Measurements from ENCODE around the gene TIAM1.
A peak's percentile ranks its signal among the peaks of the same experiment; 100 is the strongest.

The TIAM1 gene

GRCh38 chr21:31161157-31161556 is 182.9 kb downstream of the TIAM1 start:
- no peak for DNase-seq

GRCh38 chr21:31159808-31160207 is 184.3 kb downstream of the TIAM1 start:
- no peak for DNase-seq

- no peak for DNase-seq
Observed at GRCh38 chr21:31158789-31159581, 185.1 kb downstream of the TIAM1 start.

- no peak for DNase-seq
Observed at GRCh38 chr21:31157756-31158155, 186.3 kb downstream of the TIAM1 start.

- DNase-seq = no peak
Observed at GRCh38 chr21:31156662-31157061, 187.4 kb downstream of the TIAM1 start.

GRCh38 chr21:31156169-31156568 is 187.9 kb downstream of the TIAM1 start:
- no peak for DNase-seq

GRCh38 chr21:31151156-31152045 is 192.7 kb downstream of the TIAM1 start:
- DNase-seq = no peak

- peak; percentile 28 for DNase-seq
Observed at GRCh38 chr21:31145274-31145673, 198.8 kb downstream of the TIAM1 start.

- DNase-seq = no peak
Observed at GRCh38 chr21:31143036-31143435, 201.0 kb downstream of the TIAM1 start.

GRCh38 chr21:31142600-31142999 is 201.5 kb downstream of the TIAM1 start:
- DNase-seq = no peak

GRCh38 chr21:31141389-31142000 is 202.6 kb downstream of the TIAM1 start:
- DNase-seq = no peak

- DNase-seq = no peak
Observed at GRCh38 chr21:31140676-31141075, 203.4 kb downstream of the TIAM1 start.

GRCh38 chr21:31140025-31140424 is 204.0 kb downstream of the TIAM1 start:
- no peak for DNase-seq

GRCh38 chr21:31137960-31138359 is 206.1 kb downstream of the TIAM1 start:
- no peak for DNase-seq

- peak; percentile 96 for DNase-seq
Observed at GRCh38 chr21:31136891-31137290, 207.2 kb downstream of the TIAM1 start.

- no peak for DNase-seq
Observed at GRCh38 chr21:31135531-31136184, 208.4 kb downstream of the TIAM1 start.

- DNase-seq = no peak
Observed at GRCh38 chr21:31133243-31133830, 210.7 kb downstream of the TIAM1 start.

GRCh38 chr21:31132574-31133242 is 211.4 kb downstream of the TIAM1 start:
- DNase-seq = no peak

- no peak for DNase-seq
Observed at GRCh38 chr21:31130821-31131220, 213.2 kb downstream of the TIAM1 start.

- DNase-seq = no peak
Observed at GRCh38 chr21:31128234-31128633, 215.8 kb downstream of the TIAM1 start.

- no peak for DNase-seq
Observed at GRCh38 chr21:31124010-31124409, 220.1 kb downstream of the TIAM1 start.

- no peak for DNase-seq
Observed at GRCh38 chr21:31119199-31119598, 224.9 kb downstream of the TIAM1 start.
